ENCODE measurements around the gene TOMM22. TPM values are rescaled to one million over a fixed set of nuclear protein-coding genes. Genes with fewer than 3 reads are reported as not detected.

TOMM22 gene
- total RNA-seq, 2 experiments from 2014 or later = 51.8 to 114 TPM

- no peaks in the 10 kb centered on the region for H3K9me2 ChIP-seq (ENCODE audit: insufficient read depth, low read length)
- H3K79me2 ChIP-seq (ENCODE audit: insufficient read depth, low read depth, low read length) = peaks cover 77% of the 10 kb centered on the region
- intact Hi-C loops (cut with micrococcal nuclease; ENCODE audit: unreplicated experiment) = loop anchor here (10.0 kb wide), 1 partner anchor 655 kb away; the partner anchor contains the start of gene PICK1
- no peak overlapping the region for H3K27ac ChIP-seq (ENCODE audit: low read depth, low read length, poor library complexity, severe bottlenecking)
- H3K4me3 ChIP-seq (ENCODE audit: low read depth, low read length, poor library complexity, severe bottlenecking) = peak overlapping the region; percentile 28
- H2AFZ ChIP-seq (ENCODE audit: low read length) = no peak overlapping the region
- no peak for TF ChIP-seq EZH2phosphoT487 (IDR thresholded peaks at IDR 0.05; ENCODE audit: borderline replicate concordance, low read depth, low read length)
- TF ChIP-seq, protein P1, sequence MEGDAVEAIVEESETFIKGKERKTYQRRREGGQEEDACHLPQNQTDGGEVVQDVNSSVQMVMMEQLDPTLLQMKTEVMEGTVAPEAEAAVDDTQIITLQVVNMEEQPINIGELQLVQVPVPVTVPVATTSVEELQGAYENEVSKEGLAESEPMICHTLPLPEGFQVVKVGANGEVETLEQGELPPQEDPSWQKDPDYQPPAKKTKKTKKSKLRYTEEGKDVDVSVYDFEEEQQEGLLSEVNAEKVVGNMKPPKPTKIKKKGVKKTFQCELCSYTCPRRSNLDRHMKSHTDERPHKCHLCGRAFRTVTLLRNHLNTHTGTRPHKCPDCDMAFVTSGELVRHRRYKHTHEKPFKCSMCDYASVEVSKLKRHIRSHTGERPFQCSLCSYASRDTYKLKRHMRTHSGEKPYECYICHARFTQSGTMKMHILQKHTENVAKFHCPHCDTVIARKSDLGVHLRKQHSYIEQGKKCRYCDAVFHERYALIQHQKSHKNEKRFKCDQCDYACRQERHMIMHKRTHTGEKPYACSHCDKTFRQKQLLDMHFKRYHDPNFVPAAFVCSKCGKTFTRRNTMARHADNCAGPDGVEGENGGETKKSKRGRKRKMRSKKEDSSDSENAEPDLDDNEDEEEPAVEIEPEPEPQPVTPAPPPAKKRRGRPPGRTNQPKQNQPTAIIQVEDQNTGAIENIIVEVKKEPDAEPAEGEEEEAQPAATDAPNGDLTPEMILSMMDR (conservative IDR thresholded peaks at IDR 0.05; ENCODE audit: low read length) = no peak
- peaks cover 28% of the 10 kb centered on the region for H3K36me3 ChIP-seq (ENCODE audit: insufficient read depth, low read length)
- DNase-seq (ENCODE audit: low spot score) = peak; percentile 62
- peaks cover 43% of the 10 kb centered on the region for H3K4me1 ChIP-seq (ENCODE audit: insufficient read depth, low read length, poor library complexity, severe bottlenecking)
- ChIA-PET CTCF (ENCODE audit: unreplicated experiment) (interaction anchor here (0.5 kb wide), 1 partner anchor 1204 kb away, joined by 3 read pairs; no protein-coding TSS in a partner anchor), POLR2A (interaction anchor here (0.6 to 0.7 kb wide), 3 partner anchors 15 to 327 kb away, joined by 3 to 4 read pairs (median 3); no protein-coding TSS in a partner anchor)
- H4K20me1 ChIP-seq (ENCODE audit: insufficient read depth, low read length) = peaks cover 39% of the 10 kb centered on the region
- no TSS peak for BruUV-seq (replicated peaks)
- H3K9me3 ChIP-seq (ENCODE audit: low read length) = no peaks in the 10 kb centered on the region
- H3K4me2 ChIP-seq (ENCODE audit: low read length) = peak overlapping the region; percentile 81
Measured at GRCh38 chr22:38709306-38709705, 27.5 kb downstream of the TOMM22 start.

DNA sequence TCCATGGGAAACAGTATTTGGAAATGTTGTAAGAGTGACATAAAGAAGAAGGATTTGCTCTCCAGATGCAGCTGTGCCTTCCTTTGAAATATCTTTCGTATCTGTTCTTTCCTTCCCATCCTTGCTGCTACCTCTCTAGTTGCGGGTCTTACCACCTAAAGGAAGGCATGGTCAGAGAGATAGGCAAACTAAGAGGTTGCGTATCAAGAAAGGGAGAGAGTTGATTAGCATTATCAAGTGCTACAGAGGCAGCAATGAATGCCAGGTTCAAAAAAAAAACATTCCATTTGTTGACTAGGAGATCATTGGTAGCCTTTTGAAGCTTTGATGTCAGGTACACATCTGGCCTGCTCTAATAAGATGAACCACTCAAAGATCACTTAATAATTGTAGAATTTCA is 28.6 kb downstream of the TOMM22 start:
- no peak for DNase-seq (ENCODE audit: low spot score)
- peaks cover 43% of the 10 kb centered on the region for H4K20me1 ChIP-seq (ENCODE audit: insufficient read depth, low read length)
- TF ChIP-seq EZH2phosphoT487 (IDR thresholded peaks at IDR 0.05; ENCODE audit: borderline replicate concordance, low read depth, low read length) = no peak
- TF ChIP-seq, protein P1 (conservative IDR thresholded peaks at IDR 0.05; ENCODE audit: low read length) = no peak
- H2AFZ ChIP-seq (ENCODE audit: low read length) = no peak overlapping the region
- no peaks in the 10 kb centered on the region for H3K9me3 ChIP-seq (ENCODE audit: low read length)
- no peaks in the 10 kb centered on the region for H3K9me2 ChIP-seq (ENCODE audit: insufficient read depth, low read length)
- no peak overlapping the region for H3K4me3 ChIP-seq (ENCODE audit: low read depth, low read length, poor library complexity, severe bottlenecking)
- peaks cover 30% of the 10 kb centered on the region for H3K36me3 ChIP-seq (ENCODE audit: insufficient read depth, low read length)
- ChIA-PET CTCF (ENCODE audit: unreplicated experiment) (interaction anchor here (0.6 kb wide), 1 partner anchor 14 kb away, joined by 3 read pairs; no protein-coding TSS in a partner anchor), POLR2A (no interaction called here)
- peaks cover 77% of the 10 kb centered on the region for H3K79me2 ChIP-seq (ENCODE audit: insufficient read depth, low read depth, low read length)
- no peak overlapping the region for H3K4me2 ChIP-seq (ENCODE audit: low read length)
- no peak overlapping the region for H3K27ac ChIP-seq (ENCODE audit: low read depth, low read length, poor library complexity, severe bottlenecking)
- peaks cover 34% of the 10 kb centered on the region for H3K4me1 ChIP-seq (ENCODE audit: insufficient read depth, low read length, poor library complexity, severe bottlenecking)
- intact Hi-C loops (cut with micrococcal nuclease; ENCODE audit: unreplicated experiment) = no loop called here
- BruUV-seq (replicated peaks) = TSS peak; percentile 11

DNA sequence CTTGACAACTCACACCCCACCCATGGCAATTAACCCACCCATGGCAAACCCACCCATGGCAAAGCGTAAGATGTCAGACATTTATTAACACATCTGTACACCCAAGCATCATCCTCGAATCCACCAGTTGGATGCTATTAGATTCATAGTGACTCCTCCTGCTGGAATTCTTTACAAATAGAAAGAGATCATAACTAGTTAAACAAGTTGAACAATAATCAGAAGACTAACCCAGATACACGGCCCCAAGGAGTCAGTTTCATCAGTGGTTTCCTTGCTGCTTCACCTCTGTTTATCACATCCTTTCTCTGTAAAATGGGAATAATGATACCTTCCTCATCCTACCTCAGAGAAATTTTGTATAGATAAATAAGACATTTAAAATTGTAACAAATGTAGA is 29.1 kb downstream of the TOMM22 start:
- Histone ChIP-seq H3K4me2 (ENCODE audit: low read length) (no peak overlapping the region), H3K36me3 (ENCODE audit: insufficient read depth, low read length) (peaks cover 33% of the 10 kb centered on the region), H3K79me2 (ENCODE audit: insufficient read depth, low read depth, low read length) (peaks cover 77% of the 10 kb centered on the region), H4K20me1 (ENCODE audit: insufficient read depth, low read length) (peaks cover 45% of the 10 kb centered on the region), H2AFZ (ENCODE audit: low read length) (no peak overlapping the region), H3K4me1 (ENCODE audit: insufficient read depth, low read length, poor library complexity, severe bottlenecking) (peaks cover 34% of the 10 kb centered on the region), H3K4me3 (ENCODE audit: low read depth, low read length, poor library complexity, severe bottlenecking) (no peak overlapping the region), H3K9me3 (ENCODE audit: low read length) (no peaks in the 10 kb centered on the region), H3K27ac (ENCODE audit: low read depth, low read length, poor library complexity, severe bottlenecking) (no peak overlapping the region), H3K9me2 (ENCODE audit: insufficient read depth, low read length) (no peaks in the 10 kb centered on the region)
- intact Hi-C loops (cut with micrococcal nuclease; ENCODE audit: unreplicated experiment) = no loop called here
- ChIA-PET CTCF (ENCODE audit: unreplicated experiment) (no interaction called here), POLR2A (no interaction called here)
- BruUV-seq (replicated peaks) = no TSS peak
- TF ChIP-seq, protein P1 (conservative IDR thresholded peaks at IDR 0.05; ENCODE audit: low read length) = no peak
- no peak for TF ChIP-seq EZH2phosphoT487 (IDR thresholded peaks at IDR 0.05; ENCODE audit: borderline replicate concordance, low read depth, low read length)
- DNase-seq (ENCODE audit: low spot score) = no peak
